Activated CD8-positive, alpha-beta memory T cell treated with anti-CD3 and anti-CD28 coated beads, Interleukin-2, amount 50 U/mL, for 24 hours (primary cell): ENCODE measurements around the gene CFAP221.

Experiments used
- DNase-seq: peaks from one replicate; pipeline ENCODE4 v3.0.0-alpha.2; 2020; ENCODE audit errors: extremely low read depth

CFAP221 gene

GRCh38 chr2:119536707-119537106, 7.5 kb upstream of the CFAP221 start:
- DNase-seq = no peak

- no peak for DNase-seq
Measured at GRCh38 chr2:119537792-119538191, 6.5 kb upstream of the CFAP221 start.

GRCh38 chr2:119541476-119541875, 2.8 kb upstream of the CFAP221 start:
- no peak for DNase-seq

- no peak for DNase-seq
Measured at GRCh38 chr2:119544939-119545475, 758 bp downstream of the CFAP221 start.

- no peak for DNase-seq
Measured at GRCh38 chr2:119545754-119546446, 1.7 kb downstream of the CFAP221 start.

GRCh38 chr2:119546447-119546767, 2.2 kb downstream of the CFAP221 start:
- DNase-seq = no peak

GRCh38 chr2:119548516-119549120, 4.4 kb downstream of the CFAP221 start:
- DNase-seq = no peak

GRCh38 chr2:119549241-119549640, 5.0 kb downstream of the CFAP221 start:
- DNase-seq = no peak

GRCh38 chr2:119550346-119550745, 6.1 kb downstream of the CFAP221 start:
- no peak for DNase-seq

GRCh38 chr2:119550856-119551255, 6.6 kb downstream of the CFAP221 start:
- DNase-seq = no peak

GRCh38 chr2:119552902-119553301, 8.7 kb downstream of the CFAP221 start:
- no peak for DNase-seq

- no peak for DNase-seq
Measured at GRCh38 chr2:119553687-119554344, 9.6 kb downstream of the CFAP221 start.

GRCh38 chr2:119565481-119565880, 21.2 kb downstream of the CFAP221 start:
- DNase-seq = no peak

GRCh38 chr2:119567292-119567691, 23.0 kb downstream of the CFAP221 start:
- no peak for DNase-seq

GRCh38 chr2:119574108-119574815, 30.0 kb downstream of the CFAP221 start:
- no peak for DNase-seq

- no peak for DNase-seq
Measured at GRCh38 chr2:119574864-119575263, 30.6 kb downstream of the CFAP221 start.

GRCh38 chr2:119575439-119575838, 31.2 kb downstream of the CFAP221 start:
- DNase-seq = no peak

- no peak for DNase-seq
Measured at GRCh38 chr2:119579424-119580295, 35.4 kb downstream of the CFAP221 start.

- DNase-seq = no peak
Measured at GRCh38 chr2:119580550-119581072, 36.4 kb downstream of the CFAP221 start.

- DNase-seq = no peak
Measured at GRCh38 chr2:119583291-119583690, 39.0 kb downstream of the CFAP221 start.

- no peak for DNase-seq
Measured at GRCh38 chr2:119584469-119584868, 40.2 kb downstream of the CFAP221 start.
